OCI-LY7 (cell line): Measurements from ENCODE around the gene AMZ1. TPM values are rescaled to one million over a fixed set of nuclear protein-coding genes. Genes with fewer than 3 reads are reported as not detected.

Source experiments
- BruUV-seq: library from RNA; stranded (reverse); fragments of 400-500 nt; replicated peaks from 2 replicates; lab custom pipeline; 2021; lab: Mats Ljungman, UMichigan
- CTCF ChIA-PET: fragments of 300-600 bp; sonication (Branson Sonifier 250); formaldehyde crosslinking; loops from one replicate; lab custom pipeline; 2022; ENCODE audit warnings: antibody characterized with exemption; ENCODE audit not compliant: unreplicated experiment; lab: Charles Lee
- POLR2A ChIA-PET: fragments of 300-600 bp; sonication (Branson Sonifier 250); formaldehyde crosslinking; loops from one replicate; lab custom pipeline; 2022; ENCODE audit warnings: antibody characterized with exemption; lab: Charles Lee
- DNase-seq: peaks from one replicate; pipeline ENCODE4 v3.0.0-alpha.2; 2015; ENCODE audit warnings: low spot score
- H2AFZ ChIP-seq: fragments of 200-600 bp; sonication (generic), shearing (Covaris generic); 2 replicates; pipeline ENCODE4 v1.6.1; 2014; ENCODE audit warnings: mild to moderate bottlenecking, antibody characterized with exemption, low read length, moderate library complexity
- H3K27ac ChIP-seq: fragments of 200-600 bp; sonication (generic); 2 replicates; pipeline ENCODE4 v1.5.1; 2014; ENCODE audit warnings: mixed run types, low read depth, mild to moderate bottlenecking, moderate library complexity, low read length, inconsistent platforms; ENCODE audit not compliant: poor library complexity, severe bottlenecking
- H3K36me3 ChIP-seq: fragments of 200-600 bp; sonication (generic); 2 replicates; pipeline ENCODE4 v1.6.1; 2014; ENCODE audit warnings: mild to moderate bottlenecking, antibody characterized with exemption, low read length, moderate library complexity, mixed read lengths; ENCODE audit not compliant: insufficient read depth
- H3K4me1 ChIP-seq: fragments of 200-600 bp; sonication (generic); 2 replicates; pipeline ENCODE4 v1.5.1; 2014; ENCODE audit warnings: mild to moderate bottlenecking, low read length; ENCODE audit not compliant: insufficient read depth, poor library complexity, severe bottlenecking
- H3K4me2 ChIP-seq: fragments of 200-600 bp; sonication (generic); 2 replicates; pipeline ENCODE4 v1.6.1; 2014; ENCODE audit warnings: mild to moderate bottlenecking, low read length
- H3K4me3 ChIP-seq: fragments of 200-600 bp; sonication (generic); 2 replicates; pipeline ENCODE4 v1.5.1; 2014; ENCODE audit warnings: mild to moderate bottlenecking, low read depth, low read length; ENCODE audit not compliant: poor library complexity, severe bottlenecking
- H3K79me2 ChIP-seq: fragments of 200-600 bp; sonication (generic); 2 replicates; pipeline ENCODE4 v1.6.1; 2016; ENCODE audit warnings: low read depth, mild to moderate bottlenecking, low read length, moderate library complexity, mixed read lengths; ENCODE audit not compliant: insufficient read depth
- H3K9me2 ChIP-seq: fragments of 200-600 bp; sonication (generic); 2 replicates; pipeline ENCODE4 v1.6.1; 2016; ENCODE audit warnings: mild to moderate bottlenecking, low read length, mixed read lengths; ENCODE audit not compliant: insufficient read depth
- H3K9me3 ChIP-seq: fragments of 200-600 bp; sonication (generic); 2 replicates; pipeline ENCODE4 v1.6.1; 2014; ENCODE audit warnings: mild to moderate bottlenecking, mixed run types, low read length, mixed read lengths
- H4K20me1 ChIP-seq: fragments of 200-600 bp; sonication (generic); 2 replicates; pipeline ENCODE4 v1.6.1; 2014; ENCODE audit warnings: mild to moderate bottlenecking, antibody characterized with exemption, low read length, moderate library complexity, mixed read lengths; ENCODE audit not compliant: insufficient read depth
- EZH2phosphoT487 ChIP-seq: fragments of 200-600 bp; sonication (generic); IDR thresholded peaks from 2 replicates; pipeline ENCODE4 v1.6.1; 2018; ENCODE audit warnings: low read depth, borderline replicate concordance, mild to moderate bottlenecking, mixed run types, antibody characterized with exemption, low read length, moderate library complexity, mixed read lengths
- intact Hi-C: fragments of 100-400 bp; cut with micrococcal nuclease; formaldehyde crosslinking; loops from one replicate; pipeline ENCODE4 v1.10.0; 2022; ENCODE audit not compliant: unreplicated experiment
- total RNA-seq, 2 experiments: library from RNA; depleted of rRNA in 1 of 2; stranded (reverse); fragments of >200 nt in 1 of 2; shearing (Covaris generic) in 1 of 2; gene quantifications; 2 replicates each; pipeline ENCODE4 v1.2.3, GENCODE V29; 2014 to 2022
- TF ChIP-seq, protein P1 (sequence below): fragments of 200-600 bp; sonication (generic); conservative IDR thresholded peaks from 2 replicates; pipeline ENCODE4 v1.5.1; 2014; ENCODE audit warnings: mild to moderate bottlenecking, antibody characterized with exemption, low read length, moderate library complexity, mixed read lengths

Gene AMZ1
- total RNA-seq, 2 experiments from 2014 or later = 1.4 to 2.7 TPM

DNA sequence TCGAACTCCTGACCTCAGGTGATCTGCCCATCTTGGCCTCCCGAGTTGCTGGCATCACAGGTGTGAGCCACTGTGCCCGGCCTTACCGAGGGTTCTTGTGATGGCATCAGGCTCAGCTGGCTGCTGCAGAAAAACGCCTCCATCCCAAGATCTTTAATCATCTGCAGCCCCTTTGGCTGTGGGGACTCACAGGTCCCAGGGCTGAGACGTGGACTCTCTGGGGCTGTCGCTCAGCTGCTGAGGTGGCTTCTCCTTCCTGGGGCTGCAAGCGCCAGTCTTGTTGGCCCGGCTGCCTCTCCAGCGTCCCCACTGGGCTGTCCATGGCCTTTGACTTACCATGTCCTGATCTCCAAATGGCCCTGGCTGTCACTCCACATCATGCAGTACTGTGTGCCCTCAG is 20.0 kb downstream of the AMZ1 start:
- Histone ChIP-seq H3K9me2 (no peaks in the 10 kb centered on the region), H3K4me3 (no peak overlapping the region), H3K9me3 (no peaks in the 10 kb centered on the region), H2AFZ (no peak overlapping the region), H3K79me2 (no peaks in the 10 kb centered on the region), H3K4me2 (no peak overlapping the region), H4K20me1 (no peaks in the 10 kb centered on the region), H3K36me3 (no peaks in the 10 kb centered on the region), H3K4me1 (peaks cover 32% of the 10 kb centered on the region), H3K27ac (no peak overlapping the region)
- BruUV-seq = no TSS peak
- DNase-seq = no peak
- ChIA-PET POLR2A (interaction anchor here (4.3 kb wide), 1 partner anchor 8 kb away, joined by 36 read pairs; no protein-coding TSS in a partner anchor), CTCF (no interaction called here)
- intact Hi-C loops = loop anchor here (2.0 kb wide), 1 partner anchor 63 kb away; no protein-coding TSS in a partner anchor
- TF ChIP-seq, protein P1, sequence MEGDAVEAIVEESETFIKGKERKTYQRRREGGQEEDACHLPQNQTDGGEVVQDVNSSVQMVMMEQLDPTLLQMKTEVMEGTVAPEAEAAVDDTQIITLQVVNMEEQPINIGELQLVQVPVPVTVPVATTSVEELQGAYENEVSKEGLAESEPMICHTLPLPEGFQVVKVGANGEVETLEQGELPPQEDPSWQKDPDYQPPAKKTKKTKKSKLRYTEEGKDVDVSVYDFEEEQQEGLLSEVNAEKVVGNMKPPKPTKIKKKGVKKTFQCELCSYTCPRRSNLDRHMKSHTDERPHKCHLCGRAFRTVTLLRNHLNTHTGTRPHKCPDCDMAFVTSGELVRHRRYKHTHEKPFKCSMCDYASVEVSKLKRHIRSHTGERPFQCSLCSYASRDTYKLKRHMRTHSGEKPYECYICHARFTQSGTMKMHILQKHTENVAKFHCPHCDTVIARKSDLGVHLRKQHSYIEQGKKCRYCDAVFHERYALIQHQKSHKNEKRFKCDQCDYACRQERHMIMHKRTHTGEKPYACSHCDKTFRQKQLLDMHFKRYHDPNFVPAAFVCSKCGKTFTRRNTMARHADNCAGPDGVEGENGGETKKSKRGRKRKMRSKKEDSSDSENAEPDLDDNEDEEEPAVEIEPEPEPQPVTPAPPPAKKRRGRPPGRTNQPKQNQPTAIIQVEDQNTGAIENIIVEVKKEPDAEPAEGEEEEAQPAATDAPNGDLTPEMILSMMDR = no peak
- no peak for TF ChIP-seq EZH2phosphoT487

DNA sequence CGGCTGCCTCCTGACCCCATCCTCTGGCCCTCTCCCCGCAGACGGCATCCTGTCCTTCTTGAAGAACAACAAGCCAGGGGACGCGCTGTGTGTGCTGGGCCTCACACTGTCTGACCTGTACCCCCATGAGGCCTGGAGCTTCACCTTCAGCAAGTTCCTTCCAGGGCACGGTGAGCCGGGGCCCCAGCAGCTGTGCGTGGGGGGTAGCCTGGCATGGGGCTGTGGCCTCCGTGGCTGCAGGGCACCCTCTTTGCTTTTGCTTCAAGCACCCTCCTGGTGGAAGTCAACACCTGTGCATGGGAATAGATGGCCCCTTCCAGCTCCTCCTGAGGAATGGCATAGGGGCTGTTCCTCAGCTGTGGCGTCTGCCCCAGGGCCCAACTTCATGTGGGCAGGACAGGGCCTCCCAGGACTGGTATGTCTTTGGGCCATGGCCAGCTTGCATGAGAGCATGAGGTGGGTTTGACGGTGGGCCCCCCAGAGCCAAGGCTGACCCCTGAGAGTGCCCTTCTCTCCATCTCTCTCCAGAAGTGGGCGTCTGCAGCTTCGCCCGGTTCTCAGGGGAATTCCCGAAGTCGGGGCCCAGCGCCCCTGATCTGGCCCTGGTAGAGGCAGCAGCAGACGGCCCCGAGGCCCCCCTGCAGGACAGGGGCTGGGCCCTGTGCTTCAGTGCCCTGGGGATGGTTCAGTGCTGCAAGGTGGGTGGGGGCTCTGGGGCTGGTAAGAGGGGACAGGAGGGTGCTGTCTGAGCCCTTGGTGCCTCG is 20.7 kb downstream of the AMZ1 start:
- Histone ChIP-seq H3K9me3 (no peaks in the 10 kb centered on the region), H2AFZ (peak overlapping the region; percentile 83; the same call in 1 of the 2 replicates), H3K36me3 (no peaks in the 10 kb centered on the region), H3K9me2 (no peaks in the 10 kb centered on the region), H3K27ac (no peak overlapping the region), H4K20me1 (no peaks in the 10 kb centered on the region), H3K4me1 (peaks cover 32% of the 10 kb centered on the region), H3K4me2 (peak overlapping the region; percentile 85), H3K4me3 (peak overlapping the region; percentile 64), H3K79me2 (no peaks in the 10 kb centered on the region)
- TF ChIP-seq, protein P1 = no peak
- no peak for TF ChIP-seq EZH2phosphoT487
- ChIA-PET POLR2A (interaction anchor here (0.9 to 4.3 kb wide), 3 partner anchors 9 to 198 kb away, joined by 3 to 36 read pairs (median 6); no protein-coding TSS in a partner anchor), CTCF (interaction anchor here (1.3 kb wide), 1 partner anchor 19 kb away, joined by 3 read pairs; no protein-coding TSS in a partner anchor)
- no peak for DNase-seq
- BruUV-seq = no TSS peak
- intact Hi-C loops = loop anchor here (1.0 to 2.0 kb wide), 2 partner anchors 37 to 64 kb away; no protein-coding TSS in a partner anchor
